Keratinocyte (primary cell): ENCODE measurements around the gene EXD3. TPM values are rescaled to one million over a fixed set of nuclear protein-coding genes. Genes with fewer than 3 reads are reported as not detected.

ENCODE experiments used
- DNase-seq: peaks from one replicate; pipeline ENCODE4 v3.0.0-alpha.2; 2011; ENCODE audit warnings: low read depth, missing footprints, low spot score
- FAIRE-seq: peaks from 2 replicates; lab custom pipeline; 2011; peaks lifted over from hg19 to GRCh38; lab: Jason Lieb, UNC
- H2AFZ ChIP-seq: 2 replicates; pipeline ENCODE4 v1.6.0; 2012; ENCODE audit warnings: low read length, control low read depth, inconsistent platforms; ENCODE audit not compliant: control insufficient read depth
- H3K27ac ChIP-seq: 2 replicates; pipeline ENCODE4 v1.5.1; 2011; ENCODE audit warnings: low read length; ENCODE audit not compliant: control insufficient read depth, insufficient read depth
- H3K27me3 ChIP-seq: 3 replicates; pipeline ENCODE4 v1.6.0; 2011; ENCODE audit warnings: low read length; ENCODE audit not compliant: control insufficient read depth, insufficient read depth; ENCODE audit errors: extremely low read depth
- H3K36me3 ChIP-seq, 2 experiments: 2 replicates in 1 of 2; 3 replicates in 1 of 2; pipeline ENCODE4 v1.5.1; 2011; ENCODE audit warnings: low read length in 2 of 2, mild to moderate bottlenecking in 1 of 2; ENCODE audit not compliant: control insufficient read depth in 2 of 2, insufficient read depth in 2 of 2; ENCODE audit errors: extremely low read depth in 1 of 2
- H3K4me1 ChIP-seq: 3 replicates; pipeline ENCODE4 v1.5.1; 2011; ENCODE audit warnings: low read length; ENCODE audit not compliant: control insufficient read depth, insufficient read depth; ENCODE audit errors: extremely low read depth
- H3K4me2 ChIP-seq: 3 replicates; pipeline ENCODE4 v1.6.0; 2011; ENCODE audit warnings: low read depth, low read length; ENCODE audit not compliant: control insufficient read depth, insufficient read depth; ENCODE audit errors: extremely low read depth
- H3K4me3 ChIP-seq, 3 experiments: fragments of 200-600 bp in 1 of 3; sonication (generic) in 1 of 3; 2 replicates in 2 of 3; 3 replicates in 1 of 3; pipeline ENCODE4 v1.5.1; 2011 to 2016; ENCODE audit warnings: low read length in 3 of 3, mild to moderate bottlenecking in 3 of 3, control low read depth in 2 of 3, inconsistent platforms in 1 of 3, low read depth in 1 of 3, mixed read lengths in 1 of 3, mixed run types in 1 of 3, moderate library complexity in 1 of 3; ENCODE audit not compliant: control insufficient read depth in 2 of 3, insufficient read depth in 2 of 3; ENCODE audit errors: extremely low read depth in 1 of 3
- H3K79me2 ChIP-seq: 2 replicates; pipeline ENCODE4 v1.6.0; 2012; ENCODE audit warnings: low read length; ENCODE audit not compliant: control insufficient read depth, insufficient read depth
- H3K9ac ChIP-seq: 3 replicates; pipeline ENCODE4 v1.6.0; 2011; ENCODE audit warnings: low read length; ENCODE audit not compliant: control insufficient read depth, insufficient read depth; ENCODE audit errors: extremely low read depth
- H3K9me1 ChIP-seq: 3 replicates; pipeline ENCODE4 v1.6.0; 2011; ENCODE audit warnings: low read length; ENCODE audit not compliant: control insufficient read depth, insufficient read depth; ENCODE audit errors: extremely low read depth
- H3K9me3 ChIP-seq: 2 replicates; pipeline ENCODE4 v1.5.1; 2012; ENCODE audit warnings: low read depth, low read length; ENCODE audit not compliant: control insufficient read depth
- H4K20me1 ChIP-seq: 3 replicates; pipeline ENCODE4 v1.6.0; 2011; ENCODE audit warnings: low read length; ENCODE audit not compliant: control insufficient read depth, insufficient read depth; ENCODE audit errors: extremely low read depth
- CTCF ChIP-seq, 3 experiments: IDR thresholded peaks in 1 of 3; conservative IDR thresholded peaks in 1 of 3; optimal IDR thresholded peaks in 1 of 3; 2 replicates in 2 of 3; 3 replicates in 1 of 3; pipeline versions ENCODE3 to v1.5.1; 2011; ENCODE audit warnings: low read length in 3 of 3, mild to moderate bottlenecking in 3 of 3, moderate library complexity in 2 of 3, control low read depth in 1 of 3, inconsistent platforms in 1 of 3; ENCODE audit not compliant: insufficient read depth in 2 of 3; ENCODE audit errors: extremely low read depth in 1 of 3
- EZH2 ChIP-seq: IDR thresholded peaks from one replicate; pipeline ENCODE4 v1.6.1; 2012; ENCODE audit warnings: inconsistent platforms, mild to moderate bottlenecking, low read length, moderate library complexity
- dilution Hi-C: fragments of 300-500 bp; cut with MboI; formaldehyde crosslinking; loops from one replicate; pipeline ENCODE4 v1.7.0; 2020; ENCODE audit warnings: low sequenced_read_pairs; ENCODE audit not compliant: extremely low pct_ligation_motif_present
- polyA plus RNA-seq, 5 experiments: library from polyadenylated mRNA; depleted of rRNA in 3 of 5; stranded (reverse) in 3 of 5; stranded (forward) in 1 of 5; unstranded in 1 of 5; fragments of >200 nt; gene quantifications; 1 replicate in 1 of 5; 2 replicates in 3 of 5; 3 replicates in 1 of 5; pipeline versions ENCODE4 v1.2.1 to v1.2.3, GENCODE V29; 2011 to 2012; ENCODE audit warnings: missing spikeins in 2 of 5, low read depth in 1 of 5, low replicate concordance in 1 of 5

Gene EXD3
- polyA plus RNA-seq, 1 donor (not counting 4 experiments of a cell fraction or from before 2014, with no cell fraction given): 1.5 TPM

GRCh38 chr9:137416006-137416562, 6.9 kb downstream of the EXD3 start:
- dilution Hi-C loops: no loop called here
- Histone ChIP-seq H3K9me1 (no peaks in the 10 kb centered on the region), H3K9me3 (no peaks in the 10 kb centered on the region), H3K27ac (no peak overlapping the region), H3K9ac (no peak overlapping the region), H3K36me3 (no peaks in the 10 kb centered on the region), H2AFZ (no peak overlapping the region), H3K79me2 (peaks cover 13% of the 10 kb centered on the region), H3K27me3 (no peaks in the 10 kb centered on the region), H3K4me2 (no peak overlapping the region), H3K4me1 (peaks cover 15% of the 10 kb centered on the region), H4K20me1 (no peaks in the 10 kb centered on the region), H3K4me3 (no peak overlapping the region)
- DNase-seq (no peak), FAIRE-seq (no peak)
- TF ChIP-seq EZH2 (no peak), CTCF (optimal IDR thresholded peaks at IDR 0.05 in 1 of 3, IDR thresholded peaks at IDR 0.05 in 1 of 3, conservative IDR thresholded peaks at IDR 0.05 in 1 of 3; ENCODE audit: extremely low read depth in 1 of 3, insufficient read depth in 2 of 3, low read length in 3 of 3) (no peak)

- no peaks in the 10 kb centered on the region for H4K20me1 ChIP-seq
- no peak for FAIRE-seq
- H3K4me3 ChIP-seq: no peak overlapping the region
- H3K9me1 ChIP-seq: no peaks in the 10 kb centered on the region
- no peaks in the 10 kb centered on the region for H3K36me3 ChIP-seq
- peaks cover 16% of the 10 kb centered on the region for H3K4me1 ChIP-seq
- TF ChIP-seq CTCF (optimal IDR thresholded peaks at IDR 0.05 in 1 of 3, IDR thresholded peaks at IDR 0.05 in 1 of 3, conservative IDR thresholded peaks at IDR 0.05 in 1 of 3; ENCODE audit: extremely low read depth in 1 of 3, insufficient read depth in 2 of 3, low read length in 3 of 3): no peak
- TF ChIP-seq EZH2: no peak
- no peak overlapping the region for H3K9ac ChIP-seq
- no peak overlapping the region for H3K27ac ChIP-seq
- dilution Hi-C loops: no loop called here
- no peaks in the 10 kb centered on the region for H3K27me3 ChIP-seq
- no peak for DNase-seq
- H3K9me3 ChIP-seq: no peaks in the 10 kb centered on the region
- H3K79me2 ChIP-seq: peaks cover 9% of the 10 kb centered on the region
- H2AFZ ChIP-seq: no peak overlapping the region
- H3K4me2 ChIP-seq: no peak overlapping the region
Measured at GRCh38 chr9:137415451-137415850, 7.5 kb downstream of the EXD3 start.
